GM21390 (cell line): Measurements from ENCODE around the gene TPP1.

Source experiments
- ATAC-seq: cut with Tn5 transposase; IDR thresholded peaks from one replicate; pipeline ENCODE4 v1.9.1; 2021; ENCODE audit not compliant: unreplicated experiment

Gene TPP1

GRCh38 chr11:6612213-6613041, 6.8 kb downstream of the TPP1 start, which contains the start of gene TAF10:
Gene TAF10 (minus strand): TSS chr11:6612216. CDS start chr11:6612189, 27 bp downstream.
- ATAC-seq, result peak; percentile 88

- peak; percentile 10 for ATAC-seq
These were observed 7.3 kb downstream of the TPP1 start for GRCh38 chr11:6611963-6612212.

- no peak for ATAC-seq
These were observed 7.9 kb downstream of the TPP1 start for GRCh38 chr11:6611092-6611962.

- no peak for ATAC-seq
These were observed 8.6 kb downstream of the TPP1 start for GRCh38 chr11:6610591-6610990.

GRCh38 chr11:6609502-6610015, 9.7 kb downstream of the TPP1 start:
- ATAC-seq, result no peak

GRCh38 chr11:6608726-6609501, 10.3 kb downstream of the TPP1 start:
- no peak for ATAC-seq

GRCh38 chr11:6608011-6608410, 11.2 kb downstream of the TPP1 start:
- no peak for ATAC-seq

- no peak for ATAC-seq
These were observed 11.9 kb downstream of the TPP1 start for GRCh38 chr11:6607190-6607795.

GRCh38 chr11:6606471-6607189, 12.6 kb downstream of the TPP1 start:
- ATAC-seq, result peak; percentile 37

GRCh38 chr11:6604790-6605189, 14.4 kb downstream of the TPP1 start:
- ATAC-seq, result no peak

GRCh38 chr11:6604081-6604626, 15.1 kb downstream of the TPP1 start:
- peak; percentile 36 for ATAC-seq

- peak; percentile 75 for ATAC-seq
These were observed 15.7 kb downstream of the TPP1 start, which contains the start of the genes ILK and RRP8 for GRCh38 chr11:6603287-6604080. Gene ILK (plus strand): TSS chr11:6603774. CDS start chr11:6604272, 498 bp downstream. Gene RRP8 (minus strand): TSS chr11:6603616. CDS start chr11:6603502, 114 bp downstream.

- ATAC-seq, result no peak
These were observed 16.9 kb downstream of the TPP1 start for GRCh38 chr11:6602096-6602940.

- no peak for ATAC-seq
These were observed 18.2 kb downstream of the TPP1 start for GRCh38 chr11:6601041-6601461.

GRCh38 chr11:6599881-6600390, 19.3 kb downstream of the TPP1 start:
- no peak for ATAC-seq

- no peak for ATAC-seq
These were observed 19.8 kb downstream of the TPP1 start for GRCh38 chr11:6599449-6599848.

GRCh38 chr11:6598555-6598954, 20.7 kb downstream of the TPP1 start:
- ATAC-seq, result no peak
